NCI-H1105 (cell line): ENCODE measurements around the gene SYNGR2.

Source experiments
- DNase-seq: peaks from one replicate; lab custom pipeline; 2025; lab: John Stamatoyannopoulos, UW

The SYNGR2 gene

DNA sequence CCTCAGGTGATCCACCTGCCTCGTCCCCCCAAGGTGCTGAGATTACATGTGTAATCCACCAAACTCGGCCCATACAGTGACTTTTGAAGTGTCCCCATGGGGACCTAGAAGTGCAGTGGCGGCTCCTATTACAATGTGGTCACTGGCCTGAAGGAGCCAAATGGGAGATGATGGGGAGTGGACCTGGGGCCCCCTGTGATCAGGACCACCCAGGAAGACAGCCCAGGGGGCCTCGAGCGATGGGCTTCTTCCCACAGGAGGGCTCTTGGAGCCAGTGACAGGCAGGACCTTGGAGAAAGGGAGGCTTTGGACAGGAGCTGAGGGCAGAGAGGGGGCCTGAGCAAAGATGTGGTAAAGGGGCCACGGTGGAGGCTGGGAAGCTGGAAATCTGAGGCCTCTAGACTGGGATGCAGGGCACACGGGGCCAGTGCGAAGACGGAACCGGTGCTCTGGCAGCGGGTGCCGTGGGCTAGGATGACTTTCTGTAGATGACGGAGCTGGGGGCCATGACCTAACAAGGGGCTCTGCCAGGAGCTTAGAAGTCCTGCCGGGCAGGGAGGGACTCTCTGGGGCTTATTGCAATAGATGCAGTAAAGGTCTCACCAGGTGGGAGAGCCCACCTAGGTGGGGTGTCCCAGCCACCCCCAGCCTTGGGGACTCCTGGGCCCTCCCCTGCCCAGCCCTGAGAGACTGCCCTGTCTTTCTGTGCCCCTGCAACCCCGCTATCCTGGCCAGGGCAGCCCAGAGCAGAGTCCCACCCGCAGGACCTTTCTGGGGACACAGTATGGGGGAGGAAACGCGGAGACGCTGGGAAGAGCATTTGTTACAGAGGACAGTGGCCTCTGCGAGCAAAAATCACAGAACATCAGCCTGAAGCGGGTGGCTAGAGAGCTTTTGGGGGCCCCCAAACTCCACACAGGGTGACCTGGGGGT is 24.9 kb upstream of the SYNGR2 start:
- DNase-seq, result no peak

DNA sequence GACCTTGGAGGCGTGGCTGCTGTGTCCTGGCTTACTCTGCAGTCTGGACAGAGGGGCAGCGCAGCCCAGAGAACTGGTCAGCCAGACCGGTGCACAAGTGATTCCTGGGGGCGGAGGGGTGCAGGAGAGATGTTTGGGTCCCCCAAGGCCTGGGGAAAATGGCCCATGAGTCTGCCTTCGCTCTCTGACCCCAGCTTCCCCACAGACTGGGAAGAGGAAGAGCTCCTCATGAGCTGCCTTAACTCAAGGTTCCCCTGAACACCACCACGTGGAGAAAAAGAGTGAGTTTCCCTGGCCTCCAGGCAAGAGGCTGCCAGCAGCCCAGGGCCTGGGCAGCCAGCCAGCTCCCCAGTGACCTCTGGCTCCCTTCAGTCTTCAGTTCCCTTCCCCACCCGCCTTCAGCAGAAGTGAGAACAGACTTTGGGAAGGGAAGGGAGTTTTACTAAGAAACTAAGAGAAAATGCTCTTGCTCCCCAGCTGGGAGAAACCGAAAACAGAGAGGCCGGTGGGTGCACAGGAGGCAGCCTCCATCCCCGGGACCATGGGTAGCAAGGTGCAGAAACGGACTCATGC is 24.1 kb upstream of the SYNGR2 start:
- no peak for DNase-seq

DNA sequence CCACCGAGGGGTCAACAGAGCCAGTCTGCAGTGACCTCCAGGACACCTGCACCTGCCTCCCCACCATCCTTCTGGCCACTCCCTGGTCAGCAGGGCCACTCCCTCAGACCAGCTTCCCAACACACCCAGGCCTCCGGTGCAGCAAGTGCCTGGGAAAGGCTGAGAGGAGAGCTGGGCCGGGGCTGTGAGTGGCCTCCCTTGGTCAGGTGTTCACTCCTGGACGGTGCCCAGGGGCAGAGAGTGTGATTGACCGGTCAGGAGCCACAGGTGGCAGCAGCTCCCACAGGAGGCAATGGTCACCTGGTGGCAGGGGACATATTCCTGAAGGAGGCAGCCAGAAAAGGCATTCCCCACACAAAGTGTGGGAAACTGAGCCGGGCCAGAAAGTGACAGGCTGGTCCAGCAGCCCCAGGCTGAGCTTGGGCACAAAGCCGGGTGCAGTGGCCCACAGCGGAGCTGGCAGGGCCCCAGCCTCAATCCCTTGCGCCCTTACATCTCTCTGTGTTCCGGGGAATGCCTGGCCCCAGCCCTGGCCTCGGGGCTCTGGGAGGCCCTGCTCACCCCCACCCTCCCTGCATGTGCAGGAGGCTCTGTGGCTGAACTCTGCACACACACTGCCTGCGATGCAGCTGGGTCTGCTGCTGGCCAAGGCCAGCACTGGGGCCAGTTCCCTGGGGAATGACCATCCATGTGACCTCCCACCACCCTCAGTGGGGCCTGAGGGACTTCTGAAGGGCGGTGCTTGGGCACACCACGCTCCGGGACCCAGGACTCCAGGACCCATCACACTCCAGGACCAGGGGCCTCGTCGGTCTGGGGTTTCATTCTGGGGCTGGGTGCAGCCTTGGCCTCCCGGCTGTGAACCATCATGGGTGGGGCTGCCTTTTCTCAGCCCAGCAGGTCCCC is 23.4 kb upstream of the SYNGR2 start:
- no peak for DNase-seq

DNA sequence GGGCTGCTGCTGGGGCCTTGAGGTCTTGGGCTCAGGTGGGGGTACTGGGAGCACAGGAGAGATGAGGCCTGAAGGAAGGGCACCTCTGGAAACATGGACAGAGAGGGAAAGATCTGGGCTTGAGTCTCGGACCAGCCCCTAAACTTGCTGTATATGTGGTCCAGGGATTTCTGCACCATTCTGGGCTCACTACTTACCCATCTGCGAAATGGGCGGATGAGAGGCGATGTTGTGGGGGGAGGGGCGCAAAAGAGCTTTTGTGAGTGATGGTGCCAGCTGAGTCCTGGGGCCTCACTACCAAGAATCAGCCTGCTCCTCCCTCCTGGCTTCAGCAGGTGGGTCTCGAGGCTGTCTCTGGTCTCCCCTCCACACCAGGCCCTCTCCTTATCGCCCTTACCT is 21.9 kb upstream of the SYNGR2 start:
- no peak for DNase-seq

DNA sequence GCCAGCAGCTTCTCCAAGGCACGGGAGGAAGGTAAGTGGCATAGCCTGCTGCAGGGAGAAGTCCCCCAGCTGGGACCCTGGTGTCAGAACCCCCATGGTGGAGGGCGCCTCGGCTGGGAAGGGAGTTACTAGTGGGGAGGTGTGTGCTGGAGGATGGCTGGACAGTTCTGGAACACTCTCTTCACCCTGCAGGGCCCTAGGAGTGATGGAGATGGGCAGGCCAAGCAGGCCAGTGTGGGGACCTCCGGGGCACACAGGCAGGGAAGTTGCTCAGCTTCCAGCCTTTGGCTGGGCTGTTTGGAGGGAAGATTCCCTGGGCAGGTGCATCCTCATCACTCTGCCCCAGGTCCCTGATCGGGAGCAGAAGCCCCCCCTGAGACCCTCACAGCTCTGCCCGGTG is 21.5 kb upstream of the SYNGR2 start:
- DNase-seq, result no peak

DNA sequence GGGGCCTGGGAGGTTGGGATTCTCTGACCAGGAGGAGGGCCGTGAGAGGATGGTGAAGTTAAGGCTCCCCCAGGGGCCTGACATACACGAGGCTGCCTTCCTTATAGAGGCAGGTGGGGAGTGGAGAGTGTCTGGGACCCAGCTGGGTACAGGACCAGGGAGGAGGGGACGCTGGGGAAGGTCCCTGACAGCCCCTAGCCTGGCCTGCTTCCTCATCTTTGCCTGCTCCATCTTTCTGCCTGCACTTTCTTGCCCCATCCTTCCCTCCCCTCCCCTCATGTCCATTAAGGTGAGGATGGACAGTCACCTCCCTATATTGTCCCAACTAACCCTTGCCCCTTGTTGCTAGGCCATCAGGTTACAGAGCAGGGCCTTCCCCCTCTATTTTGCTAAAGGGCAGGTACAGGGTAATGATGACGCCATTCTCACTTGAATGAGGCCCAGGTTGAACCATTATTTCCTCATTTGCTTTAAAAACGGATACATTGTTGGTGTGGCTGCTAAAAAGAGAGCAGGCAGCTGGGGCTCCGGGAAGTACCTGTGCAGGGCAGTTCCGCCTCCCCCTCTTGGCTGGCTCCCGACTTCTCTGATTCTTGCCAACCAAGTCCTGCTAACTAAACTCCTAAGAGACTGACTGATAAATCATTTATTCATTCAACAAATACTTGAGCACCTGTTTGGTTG is 20.9 kb upstream of the SYNGR2 start:
- no peak for DNase-seq

DNA sequence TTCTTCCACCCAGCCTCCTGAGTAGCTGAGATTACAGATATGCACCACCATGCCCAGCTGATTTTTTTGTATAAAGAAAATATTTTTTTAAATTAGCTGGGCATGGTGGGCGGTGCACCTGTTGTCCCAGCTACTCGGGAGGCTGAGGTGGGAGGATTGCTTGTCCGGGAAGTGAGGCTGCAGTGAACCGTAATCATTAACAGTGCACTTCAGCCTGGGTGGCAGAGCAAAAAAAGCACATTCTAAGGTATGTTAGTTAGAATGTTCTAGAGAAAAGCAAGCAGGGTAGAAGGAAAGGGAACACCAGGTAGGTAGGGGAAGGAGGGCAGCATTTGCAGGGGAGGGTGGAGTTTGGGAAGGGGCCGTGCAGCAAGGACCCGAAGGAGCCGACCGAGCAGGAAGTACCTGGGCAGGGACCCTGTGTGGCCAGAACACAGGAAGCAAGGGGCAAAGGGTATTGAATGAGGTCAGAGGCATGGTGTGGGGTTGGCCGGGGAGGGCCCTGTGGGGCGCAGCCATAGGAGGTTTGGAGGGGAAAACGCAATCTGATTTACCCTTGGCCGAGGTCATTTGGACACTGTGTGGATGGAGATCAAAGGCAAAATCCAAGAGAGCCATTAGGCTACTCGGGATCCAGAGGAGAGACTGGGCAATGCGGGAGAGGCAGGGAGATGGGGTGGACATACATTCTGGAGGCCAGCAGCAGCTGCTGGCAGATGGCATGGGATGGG is 19.9 kb upstream of the SYNGR2 start:
- no peak for DNase-seq

DNA sequence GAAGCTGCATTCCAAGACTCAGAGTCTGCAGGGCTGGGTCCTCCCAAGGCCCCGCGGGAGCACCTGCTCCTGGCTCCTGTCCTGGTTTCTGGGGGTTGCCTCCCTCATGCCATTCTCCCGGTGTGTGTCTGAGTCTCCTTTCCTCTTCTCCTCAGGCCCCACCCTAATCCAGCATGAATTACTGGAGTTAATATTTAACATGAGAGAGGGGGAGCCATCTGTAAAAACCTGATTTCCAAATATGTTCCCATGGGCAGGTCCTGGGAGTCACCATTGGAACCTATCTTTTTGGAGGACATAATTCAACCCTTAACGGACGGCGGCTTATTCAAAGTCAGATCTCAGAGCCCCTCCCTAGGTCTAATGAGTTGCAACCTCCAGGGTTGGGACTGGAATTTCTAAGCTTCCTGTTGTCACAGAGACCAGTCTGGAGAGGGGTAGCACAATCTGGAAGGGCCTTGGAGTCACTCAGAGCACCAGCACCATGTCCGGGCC is 16.8 kb upstream of the SYNGR2 start:
- DNase-seq, result no peak

DNA sequence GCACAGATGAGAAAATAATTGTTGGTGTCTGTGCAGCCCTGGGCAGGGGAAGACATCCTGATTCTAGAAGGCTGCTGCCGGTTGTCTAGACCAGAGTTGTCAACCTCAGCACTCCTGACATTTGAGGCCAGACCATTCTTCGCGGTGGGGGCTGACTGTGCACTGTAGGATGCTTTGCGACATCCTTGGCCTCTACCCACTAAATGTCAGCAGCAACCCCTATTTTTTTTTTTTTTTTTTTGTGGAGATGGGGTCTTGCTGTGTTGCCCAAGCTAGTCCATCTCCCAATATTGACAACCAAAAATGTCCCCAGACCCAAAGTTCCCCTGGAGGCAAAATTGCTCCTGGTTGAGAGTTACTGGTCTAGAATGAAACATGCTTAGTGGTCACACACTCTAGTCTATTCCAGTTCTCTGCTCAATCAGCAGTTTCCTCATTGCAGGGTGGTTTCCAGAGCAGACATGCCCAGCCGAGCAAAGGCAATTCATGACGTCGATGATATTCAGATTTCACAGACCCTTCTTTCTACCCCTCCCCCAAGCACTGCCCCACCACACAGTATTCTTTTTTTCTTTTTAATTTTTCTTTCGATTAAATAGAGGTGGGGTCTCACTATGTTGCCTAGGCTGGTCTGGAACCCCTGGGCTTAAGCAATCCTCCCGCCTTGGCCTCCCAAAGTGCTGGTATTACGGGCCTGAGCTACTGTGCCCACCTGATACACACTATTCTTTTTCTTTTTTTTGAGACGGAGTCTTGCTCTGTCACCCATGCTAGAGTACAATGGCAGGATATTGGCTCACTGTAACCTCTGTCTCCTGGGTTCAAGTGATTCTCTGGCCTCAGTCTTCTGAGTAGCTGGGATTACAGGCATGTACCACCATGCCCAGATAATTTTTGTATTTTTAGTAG is 13.2 kb upstream of the SYNGR2 start:
- DNase-seq, result no peak

DNA sequence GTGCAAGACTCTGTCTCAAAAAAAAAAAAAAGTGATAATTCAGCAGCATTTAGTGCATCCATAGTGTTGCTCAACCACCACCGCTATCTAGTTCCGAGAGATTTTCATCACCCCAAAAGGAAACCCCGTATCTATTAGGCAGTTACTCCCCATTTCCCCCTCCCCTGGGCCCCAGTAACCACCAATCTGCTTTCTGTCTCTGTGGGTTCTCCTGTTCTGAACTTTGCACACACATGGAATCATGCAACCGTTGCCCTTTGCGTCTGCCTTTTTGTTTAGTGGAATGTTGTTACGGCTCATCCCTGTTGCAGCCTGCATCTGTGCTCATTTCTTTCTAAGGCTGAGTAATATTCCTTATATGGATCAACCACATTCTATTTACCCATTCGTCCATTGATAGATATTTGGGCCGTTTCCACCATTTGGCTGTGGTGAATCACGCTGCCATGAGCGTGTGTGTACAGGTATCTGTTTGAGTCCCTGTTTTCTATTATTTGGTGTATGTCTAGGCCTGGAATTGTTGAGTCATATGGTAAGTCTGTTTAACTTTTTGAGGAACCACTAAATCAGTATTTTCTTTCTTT is 8.7 kb upstream of the SYNGR2 start:
- no peak for DNase-seq

DNA sequence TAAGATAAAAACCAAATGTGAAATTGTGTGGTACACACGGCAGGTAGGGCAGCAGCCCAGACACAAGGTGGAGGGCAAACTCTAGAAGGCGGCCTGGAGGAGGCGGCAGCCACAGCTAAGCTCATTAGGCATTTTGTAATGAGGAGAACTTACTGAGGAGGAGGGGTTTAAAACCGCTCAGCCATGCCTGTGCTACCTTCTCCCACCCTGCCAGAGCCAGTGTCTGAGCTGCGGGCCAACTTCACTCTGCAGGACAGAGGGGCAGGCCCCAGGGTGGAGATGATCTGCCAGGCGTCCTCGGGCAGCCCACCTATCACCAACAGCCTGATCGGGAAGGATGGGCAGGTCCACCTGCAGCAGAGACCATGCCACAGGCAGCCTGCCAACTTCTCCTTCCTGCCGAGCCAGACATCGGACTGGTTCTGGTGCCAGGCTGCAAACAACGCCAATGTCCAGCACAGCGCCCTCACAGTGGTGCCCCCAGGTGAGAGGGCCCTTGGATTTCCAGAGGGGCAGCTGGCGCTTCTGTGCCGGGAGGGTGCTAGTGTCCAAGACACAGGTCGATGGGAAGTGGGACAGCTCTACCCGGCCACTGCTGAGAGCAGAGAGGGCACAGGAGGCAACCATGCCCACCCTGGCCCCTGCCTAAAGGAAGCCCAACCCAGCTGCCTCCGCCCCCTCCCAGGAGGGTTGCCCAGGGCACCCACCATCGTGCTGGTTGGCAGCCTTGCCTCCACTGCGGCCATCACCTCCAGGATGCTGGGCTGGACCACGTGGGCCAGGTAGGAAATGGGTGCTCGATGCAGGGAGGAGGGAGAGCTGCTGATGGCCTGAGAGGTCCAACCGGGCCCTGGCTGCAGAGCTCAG is 4.3 kb upstream of the SYNGR2 start:
- no peak for DNase-seq

DNA sequence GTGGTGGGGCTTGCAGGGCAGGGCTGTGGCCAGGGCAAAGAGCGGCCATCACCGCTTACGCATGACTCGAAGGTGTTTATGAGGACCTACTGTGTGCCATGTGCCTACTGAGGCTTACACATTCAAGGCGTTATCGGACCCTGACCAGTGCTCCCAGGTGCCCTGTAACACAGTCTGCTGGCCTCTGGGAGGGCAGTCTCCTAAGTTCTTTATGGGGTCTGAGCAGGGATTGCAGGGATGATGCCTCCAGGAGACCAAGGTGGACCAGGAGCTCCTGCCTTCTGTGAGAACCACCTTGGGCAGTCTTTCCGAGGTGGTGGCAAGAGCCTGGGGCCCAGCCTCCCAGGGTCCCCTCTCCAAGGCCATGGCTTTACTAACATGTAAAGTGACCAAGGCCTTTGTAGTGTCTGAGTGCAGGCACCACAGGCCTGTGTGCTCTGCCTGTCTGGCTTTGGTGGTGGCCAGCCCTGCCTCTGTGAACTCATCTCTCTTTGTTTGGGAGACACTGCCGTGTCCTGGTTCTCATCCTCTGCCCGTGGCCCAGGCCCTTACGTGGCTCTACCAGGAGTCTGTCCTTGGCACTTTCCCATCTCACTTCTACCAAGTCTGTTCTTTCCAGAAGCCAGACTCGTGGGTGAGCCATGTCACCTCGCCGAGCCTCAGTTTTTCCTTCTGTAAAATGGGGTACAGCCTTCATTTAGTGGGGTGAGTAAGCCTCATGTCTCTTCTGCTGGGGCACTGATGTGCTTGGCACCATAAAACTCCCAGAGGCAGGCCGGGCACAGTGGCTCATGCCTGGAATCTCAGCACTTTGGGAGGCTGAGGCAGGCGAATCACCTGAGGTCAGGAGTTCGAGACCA is 3.4 kb upstream of the SYNGR2 start:
- no peak for DNase-seq

DNA sequence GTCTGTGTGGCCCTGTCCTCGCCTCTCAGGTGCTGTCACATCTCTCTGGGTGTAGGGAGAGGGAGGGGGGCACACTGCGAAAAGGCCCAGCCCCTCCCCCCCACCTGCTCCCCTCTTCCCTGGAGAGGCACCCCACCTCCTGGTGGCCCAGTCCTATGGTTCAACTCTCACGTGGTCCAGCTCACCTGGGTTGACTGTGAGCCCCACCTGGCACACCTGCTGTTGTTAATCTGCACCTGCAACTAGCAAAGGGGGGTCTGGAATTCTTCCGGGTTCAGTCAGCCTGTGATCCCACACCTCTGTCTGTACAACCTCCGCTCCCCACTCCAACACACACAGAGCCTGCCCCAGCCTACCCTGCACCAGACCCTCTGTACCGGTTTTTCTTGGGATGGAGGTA is 2.0 kb upstream of the SYNGR2 start:
- no peak for DNase-seq

DNA sequence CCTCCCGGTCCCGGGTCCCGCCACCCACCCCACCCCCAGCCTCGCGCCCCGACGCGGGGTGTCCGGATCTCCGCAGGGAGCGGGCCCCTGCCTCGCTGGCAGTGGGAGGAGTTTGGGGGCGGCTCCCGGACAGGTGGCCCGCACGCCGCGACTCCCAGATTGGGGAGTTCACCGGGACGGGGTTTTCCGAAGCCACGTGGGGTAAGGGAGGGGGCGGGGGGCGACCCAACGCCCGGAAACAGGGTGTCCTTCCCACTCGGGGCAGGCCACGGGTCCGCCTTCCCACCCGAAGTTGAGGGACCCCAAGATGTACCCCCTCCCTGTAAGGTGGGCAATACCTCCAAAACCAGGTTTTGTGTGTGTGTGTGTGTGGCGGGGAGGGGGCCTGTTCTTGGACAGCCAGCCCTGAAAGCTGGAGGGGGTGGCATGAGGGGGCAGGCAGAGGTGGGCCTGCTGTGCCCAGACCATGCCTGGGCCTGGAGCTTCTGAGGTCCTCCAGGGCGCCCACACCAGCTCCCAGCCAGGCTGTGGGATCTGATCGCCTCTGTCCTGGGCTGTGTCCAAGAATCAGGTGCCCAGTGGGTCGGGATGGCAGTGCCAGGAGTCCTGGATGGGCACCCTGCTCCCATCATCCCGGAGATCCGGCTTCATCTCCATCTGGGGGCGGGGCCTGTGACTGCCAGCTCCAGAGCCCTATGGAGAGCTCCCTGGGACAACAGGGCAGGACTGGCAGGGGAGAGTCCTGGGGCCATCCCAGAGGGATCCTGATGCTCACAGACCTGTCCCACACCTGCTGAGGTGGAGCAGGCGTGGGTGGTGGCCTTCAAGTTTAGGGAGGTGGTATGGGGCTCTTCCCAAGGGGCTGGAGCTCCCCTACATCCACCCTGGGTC is 767 bp downstream of the SYNGR2 start:
- no peak for DNase-seq

DNA sequence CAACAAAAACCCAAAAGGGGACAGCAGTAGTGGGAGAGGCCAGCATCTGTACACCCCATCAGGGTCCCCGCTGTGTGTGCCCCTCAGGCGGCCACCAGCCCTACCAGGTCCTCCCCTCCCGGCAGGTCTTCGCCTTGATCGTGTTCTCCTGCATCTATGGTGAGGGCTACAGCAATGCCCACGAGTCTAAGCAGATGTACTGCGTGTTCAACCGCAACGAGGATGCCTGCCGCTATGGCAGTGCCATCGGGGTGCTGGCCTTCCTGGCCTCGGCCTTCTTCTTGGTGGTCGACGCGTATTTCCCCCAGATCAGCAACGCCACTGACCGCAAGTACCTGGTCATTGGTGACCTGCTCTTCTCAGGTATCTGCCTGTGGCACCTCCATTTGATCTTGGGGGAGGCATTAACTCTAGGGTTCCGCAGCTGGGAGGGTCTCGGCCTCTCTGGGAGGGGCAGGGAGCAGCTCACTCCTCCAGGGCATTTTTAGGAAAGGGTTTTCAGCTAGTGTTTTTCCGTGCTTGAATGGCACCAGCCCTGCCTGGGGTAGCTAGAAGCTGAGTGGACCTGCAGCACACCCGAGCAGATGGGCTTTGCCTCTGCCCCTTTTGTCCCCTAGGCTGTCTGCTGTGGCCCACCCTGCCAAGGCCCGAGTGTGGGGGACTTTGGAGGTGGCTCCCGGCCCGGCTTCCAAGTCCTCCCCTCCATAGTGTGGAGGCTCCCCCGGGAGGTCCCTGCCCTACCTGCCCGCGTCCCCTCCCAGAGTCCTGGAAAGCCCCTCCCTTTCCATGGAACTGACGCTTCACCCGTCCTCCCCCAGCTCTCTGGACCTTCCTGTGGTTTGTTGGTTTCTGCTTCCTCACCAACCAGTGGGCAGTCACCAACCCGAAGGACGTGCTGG is 2.6 kb downstream of the SYNGR2 start:
- no peak for DNase-seq
